ENCODE data around the gene MATR3. TPM values are rescaled to one million over a fixed set of nuclear protein-coding genes. Genes with fewer than 3 reads are reported as not detected.

Gene MATR3
- polyA plus RNA-seq, 1 experiment: 76.5 TPM

- ChIA-PET CTCF (interaction anchor here (0.6 to 1.8 kb wide), 17 partner anchors 9 to 813 kb away, joined by 3 to 14 read pairs (median 3); partner anchors contain the start of gene HSPA9), POLR2A (interaction anchor here (0.5 kb wide), 1 partner anchor 610 kb away, joined by 3 read pairs; no protein-coding TSS in a partner anchor)
- H3K4me3 ChIP-seq (ENCODE audit: low read depth, low read length): no peak overlapping the region
- H3K27me3 ChIP-seq (ENCODE audit: control insufficient read depth, insufficient read depth, low read length): peaks cover 5% of the 10 kb centered on the region
- H3K36me3 ChIP-seq (ENCODE audit: control insufficient read depth, insufficient read depth, low read length): no peaks in the 10 kb centered on the region
- peak; percentile 97 for TF ChIP-seq CTCF (IDR thresholded peaks at IDR 0.05; ENCODE audit: insufficient read depth, low read depth, low read length)
- peak; percentile 31 for DNase-seq (ENCODE audit: low read depth)
Measured at GRCh38 chr5:139262742-139263445, 30.6 kb upstream of the MATR3 start.

GRCh38 chr5:139263536-139263935 is 30.0 kb upstream of the MATR3 start:
- ChIA-PET CTCF (interaction anchor here (1.1 kb wide), 1 partner anchor 31 kb away, joined by 3 read pairs; no protein-coding TSS in a partner anchor), POLR2A (no interaction called here)
- peaks cover under 1% of the 10 kb centered on the region; the same call in 1 of the 2 replicates for H3K27me3 ChIP-seq (ENCODE audit: control insufficient read depth, insufficient read depth, low read length)
- H3K4me3 ChIP-seq (ENCODE audit: low read depth, low read length): no peak overlapping the region
- H3K36me3 ChIP-seq (ENCODE audit: control insufficient read depth, insufficient read depth, low read length): no peaks in the 10 kb centered on the region
- DNase-seq (ENCODE audit: low read depth): no peak
- no peak for TF ChIP-seq CTCF (IDR thresholded peaks at IDR 0.05; ENCODE audit: insufficient read depth, low read depth, low read length)

GRCh38 chr5:139263946-139264345 is 29.6 kb upstream of the MATR3 start:
- TF ChIP-seq CTCF (IDR thresholded peaks at IDR 0.05; ENCODE audit: insufficient read depth, low read depth, low read length): no peak
- POLR2A ChIA-PET: no interaction called here
- no peak for DNase-seq (ENCODE audit: low read depth)
- Histone ChIP-seq H3K27me3 (ENCODE audit: control insufficient read depth, insufficient read depth, low read length) (no peaks in the 10 kb centered on the region), H3K4me3 (ENCODE audit: low read depth, low read length) (no peak overlapping the region), H3K36me3 (ENCODE audit: control insufficient read depth, insufficient read depth, low read length) (no peaks in the 10 kb centered on the region)
- CTCF ChIA-PET: interaction anchor here (1.1 kb wide), 1 partner anchor 32 kb away, joined by 3 read pairs; no protein-coding TSS in a partner anchor

- no peaks in the 10 kb centered on the region for H3K36me3 ChIP-seq (ENCODE audit: control insufficient read depth, insufficient read depth, low read length)
- POLR2A ChIA-PET: no interaction called here
- CTCF ChIA-PET: interaction anchor here (0.6 kb wide), 1 partner anchor 416 kb away, joined by 4 read pairs; no protein-coding TSS in a partner anchor
- TF ChIP-seq CTCF (IDR thresholded peaks at IDR 0.05; ENCODE audit: insufficient read depth, low read depth, low read length): no peak
- no peak overlapping the region for H3K4me3 ChIP-seq (ENCODE audit: low read depth, low read length)
- no peak for DNase-seq (ENCODE audit: low read depth)
- no peaks in the 10 kb centered on the region for H3K27me3 ChIP-seq (ENCODE audit: control insufficient read depth, insufficient read depth, low read length)
Measured at GRCh38 chr5:139265001-139265400, 28.5 kb upstream of the MATR3 start.

GRCh38 chr5:139266236-139266635 is 27.3 kb upstream of the MATR3 start:
- CTCF ChIA-PET: no interaction called here
- TF ChIP-seq CTCF (IDR thresholded peaks at IDR 0.05; ENCODE audit: insufficient read depth, low read depth, low read length): no peak

More at GRCh38 chr5:139266236-139266635, 27.3 kb upstream of the MATR3 start:
- no peaks in the 10 kb centered on the region for H3K36me3 ChIP-seq (ENCODE audit: control insufficient read depth, insufficient read depth, low read length)
- POLR2A ChIA-PET: no interaction called here
- DNase-seq (ENCODE audit: low read depth): no peak
- no peaks in the 10 kb centered on the region for H3K27me3 ChIP-seq (ENCODE audit: control insufficient read depth, insufficient read depth, low read length)
- no peak overlapping the region for H3K4me3 ChIP-seq (ENCODE audit: low read depth, low read length)
